HFF-Myc (cell line): ENCODE results near the gene PALM.

Experiments used
- DNase-seq: peaks from one replicate; pipeline ENCODE4 v3.0.0-alpha.2; 2011; ENCODE audit warnings: low read depth; ENCODE audit errors: extremely low read depth
- H3K4me3 ChIP-seq: replicated peaks from 2 replicates; pipeline ENCODE4 v1.5.1; 2011; ENCODE audit warnings: low read depth, mild to moderate bottlenecking, control low read depth, low read length
- TF ChIP-seq, protein P1 (sequence below): IDR thresholded peaks from 2 replicates; pipeline ENCODE4 v1.5.1; 2012; ENCODE audit warnings: mild to moderate bottlenecking, low read depth, low read length, control low read depth; ENCODE audit errors: missing control alignments

Gene PALM

GRCh38 chr19:715347-715746 is 6.6 kb downstream of the PALM start:
- no peak for DNase-seq

GRCh38 chr19:718251-718951 is 9.7 kb downstream of the PALM start:
- DNase-seq = no peak
- no peak overlapping the region for H3K4me3 ChIP-seq
- TF ChIP-seq, protein P1, sequence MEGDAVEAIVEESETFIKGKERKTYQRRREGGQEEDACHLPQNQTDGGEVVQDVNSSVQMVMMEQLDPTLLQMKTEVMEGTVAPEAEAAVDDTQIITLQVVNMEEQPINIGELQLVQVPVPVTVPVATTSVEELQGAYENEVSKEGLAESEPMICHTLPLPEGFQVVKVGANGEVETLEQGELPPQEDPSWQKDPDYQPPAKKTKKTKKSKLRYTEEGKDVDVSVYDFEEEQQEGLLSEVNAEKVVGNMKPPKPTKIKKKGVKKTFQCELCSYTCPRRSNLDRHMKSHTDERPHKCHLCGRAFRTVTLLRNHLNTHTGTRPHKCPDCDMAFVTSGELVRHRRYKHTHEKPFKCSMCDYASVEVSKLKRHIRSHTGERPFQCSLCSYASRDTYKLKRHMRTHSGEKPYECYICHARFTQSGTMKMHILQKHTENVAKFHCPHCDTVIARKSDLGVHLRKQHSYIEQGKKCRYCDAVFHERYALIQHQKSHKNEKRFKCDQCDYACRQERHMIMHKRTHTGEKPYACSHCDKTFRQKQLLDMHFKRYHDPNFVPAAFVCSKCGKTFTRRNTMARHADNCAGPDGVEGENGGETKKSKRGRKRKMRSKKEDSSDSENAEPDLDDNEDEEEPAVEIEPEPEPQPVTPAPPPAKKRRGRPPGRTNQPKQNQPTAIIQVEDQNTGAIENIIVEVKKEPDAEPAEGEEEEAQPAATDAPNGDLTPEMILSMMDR = no peak

More at GRCh38 chr19:715347-715746, 6.6 kb downstream of the PALM start:
- TF ChIP-seq, protein P1 = no peak
- H3K4me3 ChIP-seq = no peak overlapping the region

GRCh38 chr19:718991-719512 is 10.3 kb downstream of the PALM start:
- TF ChIP-seq, protein P1 = no peak
- DNase-seq = no peak
- no peak overlapping the region for H3K4me3 ChIP-seq

DNA sequence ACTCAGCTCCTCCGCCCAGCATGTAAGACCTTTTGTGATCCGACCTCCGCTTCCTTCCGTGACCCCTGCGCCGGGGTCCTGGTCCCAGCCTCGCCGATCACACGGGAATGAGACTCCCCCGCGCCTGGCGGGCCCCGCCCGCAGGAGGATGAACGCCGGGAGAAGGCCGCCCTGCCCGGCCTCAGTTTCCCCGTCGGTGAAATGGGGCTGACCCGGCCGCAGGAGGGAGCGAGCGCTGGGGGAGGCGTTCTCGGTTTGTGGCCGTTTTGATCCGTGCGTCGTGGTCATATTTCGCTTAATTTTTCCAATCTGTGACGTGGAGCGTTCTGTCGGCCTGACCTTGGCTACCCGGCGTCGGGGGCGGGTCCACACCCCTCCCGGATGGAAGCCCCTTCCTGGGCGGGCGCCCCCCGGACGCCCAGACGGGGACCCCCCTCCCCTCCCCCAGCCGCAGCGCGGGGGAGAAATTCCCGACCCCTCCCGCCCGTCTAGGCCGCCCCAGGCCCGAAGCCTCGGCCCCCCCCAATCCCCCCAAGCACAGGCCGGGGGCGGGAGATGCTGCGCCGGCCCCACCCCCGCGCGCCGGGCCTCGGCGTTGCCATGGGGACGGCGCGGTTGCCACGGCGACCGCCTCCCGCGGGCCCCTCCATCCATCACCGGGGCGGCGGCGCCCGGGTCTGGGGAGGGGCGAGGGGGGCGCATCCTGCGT is 11.1 kb downstream of the PALM start:
- H3K4me3 ChIP-seq = no peak overlapping the region
- no peak for DNase-seq
- TF ChIP-seq, protein P1 = no peak

- H3K4me3 ChIP-seq = no peak overlapping the region
These were observed 11.8 kb downstream of the PALM start for GRCh38 chr19:720345-721160.

DNA sequence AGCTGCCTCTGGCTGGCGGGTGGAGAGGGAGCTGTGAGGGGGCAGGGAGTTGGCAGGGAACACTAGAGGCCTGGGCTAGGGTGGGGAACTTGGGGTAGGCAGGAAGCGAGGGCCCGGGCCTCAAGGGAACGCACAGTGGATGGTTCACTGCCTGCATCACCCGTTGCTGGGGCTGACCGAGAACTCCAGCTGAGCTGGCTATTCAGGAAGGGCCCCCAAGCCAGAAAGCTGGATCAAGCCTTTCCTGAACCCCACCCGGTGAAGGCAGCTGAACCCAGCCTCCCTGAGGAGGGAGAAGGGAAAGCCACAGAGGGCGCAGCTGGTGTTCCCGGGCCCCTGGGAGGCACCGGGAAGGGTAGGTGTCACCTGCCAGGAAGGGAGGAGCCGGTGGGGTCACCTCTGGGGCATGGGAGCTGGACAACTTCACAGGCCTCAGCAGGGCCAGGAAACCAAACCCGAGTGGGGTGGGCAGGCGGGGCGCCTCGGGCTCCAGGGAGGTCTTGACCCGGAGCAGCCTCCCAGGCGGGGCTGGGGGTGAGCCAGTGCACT is 13.9 kb downstream of the PALM start:
- no peak overlapping the region for H3K4me3 ChIP-seq
- TF ChIP-seq, protein P1 = no peak
- no peak for DNase-seq

More at GRCh38 chr19:720345-721160, 11.8 kb downstream of the PALM start:
- TF ChIP-seq, protein P1 = no peak
- DNase-seq = no peak
